CD4-positive, alpha-beta memory T cell (primary cell): ENCODE data around the gene MAP2K3. TPM values are rescaled to one million over a fixed set of nuclear protein-coding genes. Genes with fewer than 3 reads are reported as not detected.
A peak's percentile ranks its signal among the peaks of the same experiment; 100 is the strongest.

ENCODE experiments used
- CTCF ChIA-PET: fragments of 350-600 bp; sonication (Branson Sonifier 250); formaldehyde crosslinking; loops from one replicate; lab custom pipeline; 2021; ENCODE audit warnings: inconsistent platforms; ENCODE audit not compliant: partially characterized antibody; lab: Charles Lee
- POLR2A ChIA-PET: fragments of 350-600 bp; sonication (Branson Sonifier 250); formaldehyde crosslinking; loops from one replicate; lab custom pipeline; 2021; ENCODE audit not compliant: partially characterized antibody; lab: Charles Lee
- DNase-seq, 5 donors: peaks; one replicate each; pipeline versions ENCODE4 v3.0.0 to v3.0.0-alpha.2; 2020 to 2022; ENCODE audit warnings: mixed read lengths in 1 of 5
- H3K27ac ChIP-seq: one replicate; pipeline ENCODE4 v1.7.0; 2013; ENCODE audit warnings: low read depth, low read length
- H3K27me3 ChIP-seq: 2 replicates; pipeline ENCODE4 v1.7.0; 2013; ENCODE audit warnings: mild to moderate bottlenecking, low read length, moderate library complexity; ENCODE audit not compliant: insufficient read depth
- H3K36me3 ChIP-seq: 2 replicates; pipeline ENCODE4 v1.7.0; 2013; ENCODE audit warnings: mild to moderate bottlenecking, low read length, moderate library complexity; ENCODE audit not compliant: insufficient read depth
- H3K4me1 ChIP-seq: 2 replicates; pipeline ENCODE4 v1.7.0; 2013; ENCODE audit warnings: mild to moderate bottlenecking, low read length, moderate library complexity; ENCODE audit not compliant: insufficient read depth
- H3K4me3 ChIP-seq, 2 donors: one replicate each; pipeline ENCODE4 v1.7.0; 2013; ENCODE audit warnings: low read length in 2 of 2, mild to moderate bottlenecking in 1 of 2
- H3K9me3 ChIP-seq, 2 donors: one replicate each; pipeline ENCODE4 v1.7.0; 2013; ENCODE audit warnings: low read length in 2 of 2, control low read depth in 1 of 2; ENCODE audit not compliant: control insufficient read depth in 1 of 2
- H3K27ac Mint-ChIP-seq, 7 donors: one replicate each; pipeline ENCODE4 v1.8.0; 2020 to 2021; ENCODE audit warnings: mixed read lengths in 7 of 7, mild to moderate bottlenecking in 6 of 7, inconsistent platforms in 3 of 7, moderate library complexity in 3 of 7
- H3K27me3 Mint-ChIP-seq, 2 donors: one replicate each; pipeline ENCODE4 v1.8.0; 2020 to 2021; ENCODE audit warnings: mixed read lengths in 2 of 2
- H3K36me3 Mint-ChIP-seq, 2 donors: one replicate each; pipeline ENCODE4 v1.8.0; 2020 to 2021; ENCODE audit warnings: mixed read lengths in 2 of 2, inconsistent platforms in 1 of 2, mild to moderate bottlenecking in 1 of 2
- H3K4me1 Mint-ChIP-seq, 4 donors: one replicate each; pipeline ENCODE4 v1.8.0; 2020 to 2021; ENCODE audit warnings: mixed read lengths in 4 of 4, mild to moderate bottlenecking in 1 of 4
- H3K4me3 Mint-ChIP-seq, 8 donors: one replicate each; pipeline ENCODE4 v1.8.0; 2020 to 2021; ENCODE audit warnings: mixed read lengths in 8 of 8, mild to moderate bottlenecking in 7 of 8, moderate library complexity in 6 of 8, inconsistent platforms in 3 of 8
- H3K9me3 Mint-ChIP-seq, 8 donors: one replicate each; pipeline ENCODE4 v1.8.0; 2020 to 2021; ENCODE audit warnings: mixed read lengths in 8 of 8, mild to moderate bottlenecking in 5 of 8, inconsistent platforms in 3 of 8, moderate library complexity in 1 of 8
- intact Hi-C: fragments of 100-400 bp; cut with micrococcal nuclease; formaldehyde crosslinking; loops from one replicate; pipeline ENCODE4 v1.15.1; 2023
- polyA plus RNA-seq, 2 donors: library from polyadenylated mRNA; unstranded; fragments of 300-500 nt; fragmentation: Illumina TruSeq; gene quantifications; one replicate each; pipeline ENCODE4 v1.2.3, GENCODE V29; 2021
- total RNA-seq, 2 experiments: library from RNA; stranded (reverse); gene quantifications; one replicate each; pipeline ENCODE4 v1.2.3, GENCODE V29; 2021

MAP2K3 gene
- total and polyA plus RNA-seq, 4 experiments from 2014 or later = 48.5 to 88.9 (median 57.9) TPM

DNA sequence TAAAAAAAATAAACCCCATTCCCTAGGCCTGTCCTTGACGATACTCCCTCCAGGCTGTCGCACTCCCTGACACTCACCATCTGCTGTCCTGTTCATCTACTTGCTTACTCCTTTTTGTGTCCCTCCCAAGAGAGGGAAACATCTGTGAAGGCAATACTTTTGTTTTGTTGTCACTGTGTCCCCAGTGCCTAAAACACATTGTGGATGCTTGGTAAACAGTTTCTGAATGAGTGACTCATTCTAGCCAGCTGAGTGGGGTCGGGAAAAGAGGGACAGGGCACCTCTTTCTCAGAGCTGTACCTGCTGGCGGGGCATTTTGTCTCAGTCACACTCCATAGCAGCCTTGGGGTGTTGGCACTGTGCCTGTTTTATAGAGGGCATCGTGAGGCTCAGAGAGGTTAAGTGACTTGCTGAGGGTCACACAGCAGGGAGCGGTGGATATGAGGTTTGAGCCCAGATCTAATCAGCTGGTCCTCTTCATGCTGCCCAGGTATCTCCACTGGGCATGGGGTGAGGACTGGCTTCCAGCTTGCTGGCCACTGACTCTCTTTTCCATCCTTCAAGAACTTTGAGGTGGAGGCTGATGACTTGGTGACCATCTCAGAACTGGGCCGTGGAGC is 15.6 kb downstream of the MAP2K3 start:
- peaks cover 0 to 27% (median 7%) of the 10 kb centered on the region in 8 donors for H3K9me3 Mint-ChIP-seq
- H3K4me1 Mint-ChIP-seq = peaks cover 0 to 6% (median 2%) of the 10 kb centered on the region in 4 donors
- Histone ChIP-seq H3K27ac (no peak overlapping the region), H3K27me3 (no peaks in the 10 kb centered on the region), H3K4me1 (peaks cover 5% of the 10 kb centered on the region), H3K4me3 (no peak overlapping the region), H3K9me3 (no peaks in the 10 kb centered on the region), H3K36me3 (peaks cover 66% of the 10 kb centered on the region)
- peak overlapping the region in 2 of 7 donors; percentile 15 to 65 for H3K27ac Mint-ChIP-seq
- peaks cover 21 to 57% of the 10 kb centered on the region in 2 donors for H3K36me3 Mint-ChIP-seq
- no peaks in the 10 kb centered on the region for H3K27me3 Mint-ChIP-seq
- ChIA-PET CTCF (interaction anchor here (0.6 to 1.4 kb wide), 3 partner anchors 19 to 157 kb away, joined by 3 to 4 read pairs (median 3); no protein-coding TSS in a partner anchor), POLR2A (interaction anchor here (0.7 kb wide), 1 partner anchor 23 kb away, joined by 3 read pairs; no protein-coding TSS in a partner anchor)
- peak in 1 of 5 donors; percentile 13 for DNase-seq
- H3K4me3 Mint-ChIP-seq = no peak overlapping the region
- intact Hi-C loops = no loop called here

DNA sequence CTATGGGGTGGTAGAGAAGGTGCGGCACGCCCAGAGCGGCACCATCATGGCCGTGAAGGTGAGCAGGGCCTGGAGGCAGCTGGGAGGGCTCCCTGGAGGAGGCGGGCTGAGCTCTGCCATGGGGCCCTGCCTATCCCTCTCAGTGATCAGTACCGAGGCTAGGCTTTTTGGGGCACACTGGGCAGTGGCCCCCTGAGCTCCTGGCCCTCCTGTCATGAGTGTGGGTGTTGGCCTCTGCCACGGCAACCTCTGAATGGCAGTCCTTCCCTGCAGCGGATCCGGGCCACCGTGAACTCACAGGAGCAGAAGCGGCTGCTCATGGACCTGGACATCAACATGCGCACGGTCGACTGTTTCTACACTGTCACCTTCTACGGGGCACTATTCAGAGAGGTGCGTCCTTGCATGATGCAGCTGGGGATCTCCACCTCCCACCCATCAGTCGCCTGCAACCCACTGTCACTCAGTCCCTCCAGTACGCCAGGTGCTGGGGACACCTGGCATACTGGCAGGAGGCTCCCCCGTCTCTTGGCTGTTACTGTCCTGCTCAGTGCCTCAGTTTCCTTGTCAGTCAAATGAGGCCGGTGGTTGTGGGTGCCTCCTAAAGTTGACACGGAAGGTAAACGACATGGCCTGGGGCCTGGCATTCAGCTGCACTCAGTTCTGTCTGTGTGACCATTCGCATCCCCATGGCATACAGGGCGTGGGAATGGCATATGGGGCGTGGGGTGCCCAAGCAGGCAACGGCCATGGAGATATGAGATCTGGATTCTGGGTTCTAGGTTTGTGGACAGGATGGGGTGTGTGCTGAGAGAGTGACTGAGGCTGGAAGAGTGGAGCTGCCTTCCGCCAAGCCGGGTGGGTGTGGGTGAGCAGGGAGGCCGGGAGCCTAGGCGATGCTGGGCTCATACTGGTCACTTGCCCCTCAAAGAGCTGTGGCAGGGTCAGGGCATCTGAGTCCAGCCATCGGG is 16.4 kb downstream of the MAP2K3 start:
- Histone ChIP-seq H3K27ac (no peak overlapping the region), H3K36me3 (peaks cover 66% of the 10 kb centered on the region), H3K27me3 (no peaks in the 10 kb centered on the region), H3K9me3 (no peaks in the 10 kb centered on the region), H3K4me3 (no peak overlapping the region), H3K4me1 (peaks cover 3% of the 10 kb centered on the region)
- Mint-ChIP-seq H3K27ac (peak overlapping the region in 1 of 7 donors; percentile 51), H3K36me3 (peaks cover 27 to 61% of the 10 kb centered on the region in 2 donors), H3K9me3 (peaks cover 0 to 24% (median 4%) of the 10 kb centered on the region in 8 donors), H3K4me3 (peak overlapping the region in 1 of 8 donors; percentile 34), H3K27me3 (no peaks in the 10 kb centered on the region), H3K4me1 (peaks cover 0 to 6% (median under 1%) of the 10 kb centered on the region in 4 donors)
- intact Hi-C loops = no loop called here
- POLR2A ChIA-PET = interaction anchor here (0.6 to 1.1 kb wide), 3 partner anchors 15 to 33 kb away, joined by 3 to 4 read pairs (median 3); no protein-coding TSS in a partner anchor
- DNase-seq = peak in 1 of 5 donors; percentile 24
- CTCF ChIA-PET = interaction anchor here (1.0 to 1.1 kb wide), 2 partner anchors 13 to 20 kb away, joined by 4 read pairs; no protein-coding TSS in a partner anchor

DNA sequence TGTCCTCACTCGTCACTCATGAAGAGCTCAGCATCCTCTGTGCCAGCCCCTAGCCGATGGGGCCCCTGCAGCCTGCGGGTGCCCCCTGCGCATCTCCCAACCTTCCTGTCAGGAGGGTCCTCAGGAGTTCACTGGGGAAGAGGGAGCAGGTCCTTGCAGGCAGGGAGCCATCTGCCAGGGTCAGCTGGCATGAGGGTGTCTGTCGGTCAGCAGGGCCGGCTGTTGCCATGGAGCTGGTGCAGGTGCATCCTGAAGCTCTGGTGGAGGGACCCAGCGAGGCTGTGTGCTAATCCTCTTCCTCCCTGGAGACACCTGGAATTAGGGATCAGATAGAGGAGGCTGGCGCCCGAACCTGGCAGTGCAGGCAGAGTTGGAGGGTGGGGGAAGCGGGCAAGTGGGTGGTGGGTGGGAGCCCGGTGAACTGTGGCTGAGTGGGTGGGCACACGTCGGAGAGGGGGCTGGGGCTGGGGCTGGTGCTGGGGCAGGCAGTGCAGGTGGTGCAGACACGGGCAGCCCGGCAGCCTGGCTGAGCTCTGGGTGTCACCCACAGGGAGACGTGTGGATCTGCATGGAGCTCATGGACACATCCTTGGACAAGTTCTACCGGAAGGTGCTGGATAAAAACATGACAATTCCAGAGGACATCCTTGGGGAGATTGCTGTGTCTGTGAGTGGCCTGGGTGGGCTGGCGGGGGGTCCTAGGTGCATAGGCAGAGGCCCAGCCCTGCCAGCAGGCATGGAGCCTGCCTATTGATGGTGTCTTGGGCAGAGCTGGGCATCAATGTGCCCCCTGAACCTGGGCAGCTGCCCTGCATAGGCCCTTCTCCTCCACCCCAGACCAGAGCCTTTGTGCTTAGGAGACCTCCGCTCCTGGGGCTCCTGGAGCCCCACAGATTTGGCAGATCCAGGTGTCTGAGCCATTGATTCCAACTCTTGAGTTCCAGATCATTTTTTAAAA is 17.4 kb downstream of the MAP2K3 start:
- Mint-ChIP-seq H3K4me3 (no peak overlapping the region), H3K4me1 (peaks cover 0 to 1% (median 0%) of the 10 kb centered on the region in 4 donors), H3K27me3 (no peaks in the 10 kb centered on the region), H3K9me3 (peaks cover 0 to 18% (median 4%) of the 10 kb centered on the region in 8 donors), H3K27ac (no peak overlapping the region), H3K36me3 (peaks cover 30 to 69% of the 10 kb centered on the region in 2 donors)
- intact Hi-C loops = no loop called here
- no peak overlapping the region for H3K27ac ChIP-seq
- no peak overlapping the region for H3K4me3 ChIP-seq
- POLR2A ChIA-PET = interaction anchor here (1.1 kb wide), 1 partner anchor 34 kb away, joined by 3 read pairs; no protein-coding TSS in a partner anchor
- CTCF ChIA-PET = interaction anchor here (1.1 kb wide), 1 partner anchor 14 kb away, joined by 4 read pairs; no protein-coding TSS in a partner anchor
- DNase-seq = peak in 1 of 5 donors; percentile 18
- peaks cover 66% of the 10 kb centered on the region for H3K36me3 ChIP-seq
- H3K27me3 ChIP-seq = no peaks in the 10 kb centered on the region
- no peaks in the 10 kb centered on the region for H3K4me1 ChIP-seq
- no peaks in the 10 kb centered on the region for H3K9me3 ChIP-seq

DNA sequence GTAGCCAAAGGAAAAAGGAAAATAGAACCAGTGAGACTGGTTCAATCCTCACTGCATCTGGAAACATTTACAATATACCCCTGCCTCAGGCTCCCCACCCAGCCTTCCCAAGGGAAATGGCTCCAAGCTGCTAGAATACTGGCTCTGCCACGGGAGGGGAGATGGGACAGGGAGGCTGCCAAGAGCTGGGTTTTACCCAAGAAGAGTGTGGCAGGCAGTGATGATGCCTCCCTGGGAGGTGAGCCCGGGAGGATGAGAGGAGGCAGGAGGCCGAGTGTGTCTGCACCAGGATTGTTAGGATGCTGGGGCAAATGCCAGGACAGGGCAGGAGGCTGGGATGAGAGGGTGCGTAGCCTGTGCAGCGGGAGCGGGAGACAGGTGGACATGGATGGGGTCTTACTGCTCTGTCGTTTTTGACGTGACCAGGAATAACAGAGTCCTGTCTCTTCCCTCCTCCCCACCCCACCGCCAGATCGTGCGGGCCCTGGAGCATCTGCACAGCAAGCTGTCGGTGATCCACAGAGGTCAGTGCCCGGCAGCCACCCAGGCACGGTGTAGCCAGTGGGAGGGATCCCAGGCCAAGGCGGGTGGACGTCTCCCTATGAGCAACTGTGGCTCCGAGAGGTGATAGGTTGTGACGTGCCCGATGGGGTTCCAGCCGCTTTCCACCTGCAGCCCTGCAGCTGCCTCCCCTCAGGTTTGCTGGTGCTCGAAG is 18.4 kb downstream of the MAP2K3 start:
- Histone ChIP-seq H3K36me3 (peaks cover 66% of the 10 kb centered on the region), H3K4me3 (no peak overlapping the region), H3K9me3 (no peaks in the 10 kb centered on the region), H3K27me3 (no peaks in the 10 kb centered on the region), H3K27ac (no peak overlapping the region), H3K4me1 (no peaks in the 10 kb centered on the region)
- Mint-ChIP-seq H3K27me3 (no peaks in the 10 kb centered on the region), H3K36me3 (peaks cover 30 to 68% of the 10 kb centered on the region in 2 donors), H3K4me3 (no peak overlapping the region), H3K27ac (peak overlapping the region in 1 of 7 donors; percentile 42), H3K9me3 (peaks cover 0 to 18% (median 4%) of the 10 kb centered on the region in 8 donors), H3K4me1 (no peaks in the 10 kb centered on the region)
- CTCF ChIA-PET = no interaction called here
- intact Hi-C loops = no loop called here
- POLR2A ChIA-PET = no interaction called here
- DNase-seq = peak in 1 of 5 donors; percentile 38

DNA sequence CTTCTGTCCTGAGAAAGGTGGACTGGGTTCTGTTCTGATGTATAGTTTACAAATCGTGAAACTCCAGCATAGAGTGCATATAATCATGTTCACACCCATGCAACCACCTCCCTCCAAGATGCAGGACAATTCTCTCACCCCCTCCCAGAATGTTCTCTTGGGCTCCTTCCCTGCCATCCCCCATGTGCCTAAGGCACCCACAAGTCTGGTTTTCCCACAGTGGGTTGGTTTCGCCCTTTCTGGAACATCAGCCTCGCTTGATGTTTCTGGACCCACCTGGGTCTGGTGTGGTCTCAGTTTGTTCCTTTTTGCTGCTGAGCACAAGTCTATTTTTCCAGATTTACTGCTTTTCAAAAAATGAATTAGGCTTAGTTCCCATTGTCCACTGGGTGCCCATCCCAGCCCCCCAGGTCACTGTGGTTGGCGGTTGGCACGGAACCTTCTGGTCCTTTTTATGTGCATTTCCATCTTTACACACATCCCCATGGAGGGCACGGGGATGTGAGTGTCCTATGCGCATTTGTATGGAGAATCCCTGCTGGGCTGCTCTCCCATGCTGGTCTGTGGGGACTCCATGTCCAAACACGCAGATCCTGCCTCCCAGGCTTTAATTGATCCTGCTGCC is 19.0 kb downstream of the MAP2K3 start:
- peak in 1 of 5 donors; percentile 26 for DNase-seq
- ChIA-PET CTCF (no interaction called here), POLR2A (no interaction called here)
- Mint-ChIP-seq H3K27me3 (no peaks in the 10 kb centered on the region), H3K27ac (peak overlapping the region in 2 of 7 donors; percentile 23 to 61), H3K4me3 (no peak overlapping the region), H3K4me1 (no peaks in the 10 kb centered on the region), H3K36me3 (peaks cover 31 to 68% of the 10 kb centered on the region in 2 donors), H3K9me3 (peaks cover 0 to 17% (median 4%) of the 10 kb centered on the region in 8 donors)
- H3K27me3 ChIP-seq = no peaks in the 10 kb centered on the region
- H3K36me3 ChIP-seq = peaks cover 60% of the 10 kb centered on the region
- intact Hi-C loops = no loop called here
- H3K27ac ChIP-seq = no peak overlapping the region
- H3K9me3 ChIP-seq = no peaks in the 10 kb centered on the region
- no peak overlapping the region for H3K4me3 ChIP-seq
- no peaks in the 10 kb centered on the region for H3K4me1 ChIP-seq

DNA sequence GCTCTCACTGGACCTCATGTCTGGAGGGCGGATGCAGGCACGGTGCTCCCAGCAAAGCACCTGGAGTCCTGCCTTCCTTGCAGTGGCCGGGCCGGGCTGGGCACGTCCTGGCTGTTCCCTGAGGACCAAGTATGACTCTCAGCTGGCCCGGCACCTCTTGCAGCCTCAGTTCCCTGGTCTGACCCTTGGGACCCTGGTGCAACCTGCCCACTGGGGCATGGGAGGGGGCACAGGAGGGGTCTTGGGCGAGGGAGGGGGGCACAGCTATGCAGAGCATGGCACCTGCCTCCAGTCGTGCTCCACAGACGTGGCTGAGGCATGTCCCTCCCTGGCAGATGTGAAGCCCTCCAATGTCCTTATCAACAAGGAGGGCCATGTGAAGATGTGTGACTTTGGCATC is 19.6 kb downstream of the MAP2K3 start:
- H3K27me3 Mint-ChIP-seq = no peaks in the 10 kb centered on the region
- ChIA-PET CTCF (no interaction called here), POLR2A (no interaction called here)
- intact Hi-C loops = no loop called here
- no peaks in the 10 kb centered on the region for H3K27me3 ChIP-seq
- no peak overlapping the region for H3K27ac Mint-ChIP-seq
- peaks cover 57% of the 10 kb centered on the region for H3K36me3 ChIP-seq
- H3K36me3 Mint-ChIP-seq = peaks cover 36 to 68% of the 10 kb centered on the region in 2 donors
- no peaks in the 10 kb centered on the region for H3K9me3 ChIP-seq
- no peak overlapping the region for H3K4me3 ChIP-seq
- DNase-seq = peak in 1 of 5 donors; percentile 38
- no peak overlapping the region for H3K27ac ChIP-seq
- H3K4me1 ChIP-seq = no peaks in the 10 kb centered on the region
- H3K4me3 Mint-ChIP-seq = no peak overlapping the region
- peaks cover 2 to 13% (median 6%) of the 10 kb centered on the region in 8 donors for H3K9me3 Mint-ChIP-seq
- no peaks in the 10 kb centered on the region for H3K4me1 Mint-ChIP-seq
